WERI-Rb-1 (cell line): Measurements from ENCODE around the gene GRIN3B.
"Not testable (repeated sequence)": the region's sequence is repeated elsewhere in the genome, so short reads cannot be mapped to it uniquely, and the experiment has no call there.

Experiments
- DNase-seq: peaks from one replicate; pipeline ENCODE4 v3.0.0-alpha.2; 2020
- H3K27ac ChIP-seq: fragments of 250-450 bp; sonication (Bioruptor Pico); 2 replicates; pipeline ENCODE4 v1.5.1; 2020; ENCODE audit warnings: mild to moderate bottlenecking, moderate library complexity
- H3K27me3 ChIP-seq: fragments of 250-450 bp; sonication (Bioruptor Pico); 2 replicates; pipeline ENCODE4 v1.5.1; 2021; ENCODE audit warnings: mild to moderate bottlenecking, low read depth, moderate library complexity; ENCODE audit not compliant: insufficient read depth, severe bottlenecking
- H3K36me3 ChIP-seq: fragments of 250-450 bp; sonication (Bioruptor Pico); 2 replicates; pipeline ENCODE4 v1.5.1; 2020; ENCODE audit warnings: mild to moderate bottlenecking, moderate library complexity
- H3K4me3 ChIP-seq: 2 replicates; pipeline ENCODE4 v1.5.1; 2011; ENCODE audit warnings: low read depth, mild to moderate bottlenecking, control low read depth, low read length
- H3K9me3 ChIP-seq: fragments of 250-450 bp; sonication (Bioruptor Pico); 2 replicates; pipeline ENCODE4 v1.5.1; 2021; ENCODE audit warnings: mild to moderate bottlenecking, moderate library complexity; ENCODE audit not compliant: severe bottlenecking
- TF ChIP-seq, protein P1 (sequence below): IDR thresholded peaks from 2 replicates; pipeline ENCODE4 v1.5.1; 2011; ENCODE audit warnings: low read depth, mild to moderate bottlenecking, control low read depth, inconsistent platforms, low read length

The GRIN3B gene

DNA sequence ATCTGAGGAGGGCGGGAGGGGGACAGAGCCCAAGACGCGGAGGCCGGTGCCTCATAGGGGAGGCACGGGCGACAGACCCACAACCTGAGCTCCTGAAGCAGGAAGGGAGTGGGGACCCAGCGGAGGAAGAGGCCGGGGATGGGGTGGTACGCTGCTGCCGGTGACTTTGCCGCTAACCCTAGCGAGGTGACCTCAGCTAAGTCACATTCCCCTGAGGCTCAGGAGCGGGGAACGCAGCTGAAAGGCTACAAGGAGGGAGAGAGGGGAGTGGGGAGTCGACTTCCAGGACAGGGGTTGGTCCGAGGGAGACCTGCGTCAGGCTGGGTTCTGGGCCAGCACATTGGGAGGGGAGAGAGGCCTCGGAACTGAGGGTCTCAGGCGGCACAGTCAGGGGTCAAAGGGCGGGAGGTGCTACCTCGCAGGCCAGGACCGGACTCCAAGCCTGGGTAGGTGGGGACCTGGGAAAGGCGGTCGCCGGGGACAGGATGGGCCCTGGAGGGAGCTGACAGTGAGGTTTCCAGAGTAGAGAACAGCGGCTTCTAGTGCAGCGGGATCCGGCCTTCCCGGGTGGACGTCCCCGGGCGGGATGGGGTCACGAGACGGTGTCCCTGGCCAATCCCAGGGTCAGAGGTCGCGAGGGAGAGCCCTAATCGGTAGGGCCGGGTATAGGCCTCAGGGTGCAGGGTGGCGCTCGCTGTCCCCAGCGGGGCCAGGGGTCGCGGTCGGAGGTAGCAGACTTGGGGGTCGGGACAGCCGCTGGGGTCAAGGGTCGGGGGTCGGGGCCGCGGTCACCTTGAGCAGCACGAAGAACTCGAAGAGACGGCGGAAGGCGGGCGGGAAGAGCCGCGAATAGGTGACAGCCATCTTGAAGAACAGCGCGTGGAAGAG is 20.0 kb downstream of the GRIN3B start:
- Histone ChIP-seq H3K36me3 (peaks cover 24% of the 10 kb centered on the region), H3K9me3 (no peaks in the 10 kb centered on the region), H3K4me3 (peak overlapping the region; percentile 69), H3K27me3 (no peaks in the 10 kb centered on the region), H3K27ac (peak overlapping the region; percentile 89)
- TF ChIP-seq, protein P1, sequence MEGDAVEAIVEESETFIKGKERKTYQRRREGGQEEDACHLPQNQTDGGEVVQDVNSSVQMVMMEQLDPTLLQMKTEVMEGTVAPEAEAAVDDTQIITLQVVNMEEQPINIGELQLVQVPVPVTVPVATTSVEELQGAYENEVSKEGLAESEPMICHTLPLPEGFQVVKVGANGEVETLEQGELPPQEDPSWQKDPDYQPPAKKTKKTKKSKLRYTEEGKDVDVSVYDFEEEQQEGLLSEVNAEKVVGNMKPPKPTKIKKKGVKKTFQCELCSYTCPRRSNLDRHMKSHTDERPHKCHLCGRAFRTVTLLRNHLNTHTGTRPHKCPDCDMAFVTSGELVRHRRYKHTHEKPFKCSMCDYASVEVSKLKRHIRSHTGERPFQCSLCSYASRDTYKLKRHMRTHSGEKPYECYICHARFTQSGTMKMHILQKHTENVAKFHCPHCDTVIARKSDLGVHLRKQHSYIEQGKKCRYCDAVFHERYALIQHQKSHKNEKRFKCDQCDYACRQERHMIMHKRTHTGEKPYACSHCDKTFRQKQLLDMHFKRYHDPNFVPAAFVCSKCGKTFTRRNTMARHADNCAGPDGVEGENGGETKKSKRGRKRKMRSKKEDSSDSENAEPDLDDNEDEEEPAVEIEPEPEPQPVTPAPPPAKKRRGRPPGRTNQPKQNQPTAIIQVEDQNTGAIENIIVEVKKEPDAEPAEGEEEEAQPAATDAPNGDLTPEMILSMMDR = no peak
- no peak for DNase-seq

DNA sequence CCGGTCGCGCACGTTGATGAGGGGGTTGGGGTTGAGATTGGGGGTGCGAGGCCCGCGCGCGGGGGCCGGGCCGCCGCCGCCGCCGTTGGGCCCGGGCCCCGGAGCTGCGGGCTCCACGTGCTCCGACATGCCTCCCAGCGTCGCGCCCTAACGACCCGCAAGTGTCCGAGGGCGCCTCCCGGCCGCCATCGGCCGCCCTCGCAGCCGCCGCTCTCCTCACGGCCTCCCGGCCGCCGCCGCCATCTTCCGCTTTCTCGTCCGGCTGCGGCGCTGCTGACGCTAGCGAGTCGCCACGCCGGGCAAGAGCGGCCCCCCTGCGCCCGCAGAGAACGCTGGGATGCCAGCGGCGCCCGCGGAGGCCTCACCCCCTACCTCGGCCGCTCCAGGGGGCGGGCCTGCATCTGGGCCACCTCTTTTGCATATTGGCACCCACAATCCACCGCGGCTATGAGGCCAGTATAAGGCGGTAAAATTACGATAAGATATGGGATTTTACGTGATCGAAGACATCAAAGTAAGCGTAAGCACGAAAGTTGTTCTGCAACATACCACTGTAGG is 20.7 kb downstream of the GRIN3B start, which contains the start of gene TMEM259:
TMEM259 (minus strand) TSS at position 256 of the 558 bp plus-strand sequence; CDS start at position 129, 127 bp downstream.
- peak within 1 kb of the TSS; percentile 69 for H3K4me3 ChIP-seq
- H3K9me3 ChIP-seq = no peaks in the 10 kb centered on the region
- peaks cover 24% of the 10 kb centered on the region for H3K36me3 ChIP-seq
- peak within 1 kb of the TSS; percentile 89 for H3K27ac ChIP-seq
- peak; percentile 98 for DNase-seq
- H3K27me3 ChIP-seq = no peaks in the 10 kb centered on the region
- TF ChIP-seq, protein P1 = no peak

DNA sequence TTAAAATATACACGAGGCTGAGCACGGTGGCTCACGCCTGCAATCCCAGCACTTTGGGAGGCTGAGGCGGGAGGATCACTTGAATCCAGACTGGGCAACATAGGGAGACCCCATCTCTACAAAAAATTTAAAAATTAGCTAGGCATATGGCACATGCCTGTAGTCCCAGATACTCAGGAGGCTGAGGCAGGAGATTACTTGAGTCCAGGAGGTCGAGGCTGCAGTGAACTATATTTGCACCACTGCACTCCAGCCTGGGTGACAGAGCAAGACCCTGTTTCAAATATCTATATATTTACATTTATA is 23.6 kb downstream of the GRIN3B start:
- H3K9me3 ChIP-seq, H3K27me3 ChIP-seq: not testable (repeated sequence)

DNA sequence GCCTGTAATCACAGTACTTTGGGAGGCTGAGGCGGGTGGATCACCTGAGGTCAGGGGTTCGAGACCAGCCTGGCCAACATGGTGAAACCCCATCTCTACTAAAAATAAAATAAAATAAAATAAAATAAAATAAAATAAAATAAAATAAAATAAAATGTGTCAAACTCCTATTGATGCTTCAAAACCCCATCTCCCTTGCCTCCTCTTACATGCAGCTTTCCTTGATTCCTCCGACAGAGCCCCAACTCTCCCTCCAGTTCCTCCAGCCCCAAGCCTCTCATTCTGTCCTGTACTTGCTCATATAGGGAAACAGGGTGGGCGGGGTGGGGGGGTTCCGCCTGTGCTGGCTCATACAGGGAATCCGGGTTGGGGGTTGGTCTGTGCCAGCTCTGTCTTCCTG is 24.9 kb downstream of the GRIN3B start:
- not testable (repeated sequence) for H3K9me3 ChIP-seq, H3K27ac ChIP-seq, H3K27me3 ChIP-seq, H3K4me3 ChIP-seq, DNase-seq, H3K36me3 ChIP-seq

More for the DNA sequence above, 23.6 kb downstream of the GRIN3B start:
- H3K27ac ChIP-seq, H3K36me3 ChIP-seq, H3K4me3 ChIP-seq, DNase-seq: not testable (repeated sequence)

DNA sequence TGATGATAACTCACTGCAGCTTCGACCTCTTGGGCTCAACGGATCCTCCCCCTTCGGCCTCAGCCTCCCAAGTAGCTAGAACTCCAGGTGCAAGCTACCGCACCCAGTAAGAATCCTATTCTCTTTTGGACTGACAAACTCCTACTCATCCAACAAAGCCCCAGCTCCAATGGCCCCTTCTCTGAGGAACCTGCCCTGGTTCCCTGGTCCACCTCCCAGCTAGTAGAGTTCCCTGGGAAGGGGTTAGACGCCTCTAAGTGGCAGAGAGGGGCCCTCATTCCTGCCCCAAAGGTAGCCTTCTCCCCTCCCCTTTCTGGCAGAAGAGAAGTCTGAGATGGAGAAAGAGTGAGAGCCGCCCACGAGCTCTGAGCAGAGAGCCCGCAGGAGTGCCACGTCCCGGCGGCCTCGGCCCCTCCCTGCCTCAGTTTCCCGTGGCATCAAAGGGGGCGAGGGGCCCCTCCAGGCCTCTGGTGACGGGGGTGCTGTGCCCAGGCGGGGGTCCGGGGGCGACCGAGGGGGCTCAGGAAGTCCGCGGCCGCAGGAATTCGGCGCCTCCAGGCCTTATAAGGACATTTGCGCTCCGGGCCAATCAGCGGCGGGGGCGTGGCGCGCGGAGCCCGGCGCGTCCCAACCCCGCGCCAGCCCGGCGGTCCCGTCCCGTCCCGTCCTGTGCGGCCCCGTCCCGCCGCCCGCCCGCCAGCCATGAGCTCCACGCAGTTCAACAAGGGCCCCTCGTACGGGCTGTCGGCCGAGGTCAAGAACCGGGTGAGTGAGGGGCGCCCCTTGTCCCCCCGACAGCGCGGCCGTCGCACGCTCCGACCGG is 26.0 kb downstream of the GRIN3B start, which contains the start of gene CNN2:
CNN2 (plus strand) TSS at position 649 of the 823 bp plus-strand sequence; CDS start at position 703, 54 bp downstream.
- peaks cover 4% of the 10 kb centered on the region for H3K36me3 ChIP-seq
- peak; percentile 71 for DNase-seq
- TF ChIP-seq, protein P1 = no peak
- H3K27me3 ChIP-seq = no peaks in the 10 kb centered on the region
- H3K9me3 ChIP-seq = no peaks in the 10 kb centered on the region
- H3K27ac ChIP-seq = peak within 1 kb of the TSS; percentile 89
- H3K4me3 ChIP-seq = peak within 1 kb of the TSS; percentile 73

DNA sequence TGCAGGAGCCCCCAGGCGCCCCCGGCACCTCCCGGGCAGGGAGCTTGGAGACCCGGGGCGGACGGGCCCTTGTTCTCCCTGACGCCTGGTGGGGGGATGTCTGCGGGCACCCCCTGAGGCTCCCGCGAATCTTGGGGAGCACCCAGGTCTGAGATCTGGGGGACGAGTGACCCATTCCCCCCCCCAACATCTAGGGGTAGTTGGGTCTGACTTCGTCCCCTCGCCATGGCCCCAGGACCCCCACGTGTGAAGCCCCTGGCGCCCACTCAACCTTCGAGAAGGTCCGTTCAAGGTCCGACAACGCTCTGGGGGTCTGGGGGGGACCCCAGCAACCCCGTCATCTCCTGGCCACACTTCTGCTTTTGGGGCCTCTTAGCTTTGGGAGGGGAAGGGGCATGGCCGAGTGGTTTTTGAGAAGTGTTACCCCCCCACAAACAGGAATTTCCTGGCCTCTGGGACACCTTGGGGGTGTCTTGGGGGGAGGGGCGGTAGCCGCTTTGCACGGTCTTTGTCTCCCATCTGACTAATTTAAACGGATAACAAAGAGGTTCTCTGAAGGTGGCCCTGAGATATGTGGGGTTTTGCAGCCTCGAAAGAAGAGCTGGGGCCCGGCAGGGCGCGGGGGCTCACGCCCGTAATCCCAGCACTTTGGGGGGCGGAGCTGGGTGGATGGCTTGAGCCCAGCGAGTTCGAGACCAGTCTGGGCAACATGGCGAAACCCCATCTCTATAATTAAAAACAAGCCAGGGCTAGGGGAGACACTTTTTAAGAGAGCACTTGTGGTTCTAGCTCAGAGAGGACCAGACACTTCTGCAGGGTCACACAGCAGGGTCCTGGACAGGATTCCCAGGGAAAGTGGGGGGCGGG is 26.8 kb downstream of the GRIN3B start:
- Histone ChIP-seq H3K27ac (peak overlapping the region; percentile 89), H3K4me3 (peak overlapping the region; percentile 73), H3K9me3 (no peaks in the 10 kb centered on the region), H3K27me3 (no peaks in the 10 kb centered on the region), H3K36me3 (peaks cover 9% of the 10 kb centered on the region)
- peak; percentile 38 for DNase-seq
- TF ChIP-seq, protein P1 = no peak
